ENCODE measurements around the gene RALY.
A peak's percentile ranks its signal among the peaks of the same experiment; 100 is the strongest.

RALY gene

GRCh38 chr20:33993576-33994221, at the start of gene RALY:
Gene RALY (plus strand): TSS chr20:33993911. CDS start chr20:34072075, 78,164 bp downstream.
- peak; percentile 60 for DNase-seq (ENCODE audit: low spot score)

GRCh38 chr20:33944914-33945313, 48.8 kb upstream of the RALY start:
- DNase-seq (ENCODE audit: low spot score) = no peak

GRCh38 chr20:33945391-33946081, 48.2 kb upstream of the RALY start:
- peak; percentile 8 for DNase-seq (ENCODE audit: low spot score)

GRCh38 chr20:33947709-33948295, 45.9 kb upstream of the RALY start:
- peak; percentile 68 for DNase-seq (ENCODE audit: low spot score)

GRCh38 chr20:33948480-33948879, 45.2 kb upstream of the RALY start:
- no peak for DNase-seq (ENCODE audit: low spot score)

GRCh38 chr20:33951171-33951570, 42.5 kb upstream of the RALY start:
- no peak for DNase-seq (ENCODE audit: low spot score)

GRCh38 chr20:33954504-33954903, 39.2 kb upstream of the RALY start:
- no peak for DNase-seq (ENCODE audit: low spot score)

GRCh38 chr20:33963751-33964150, 30.0 kb upstream of the RALY start:
- DNase-seq (ENCODE audit: low spot score) = no peak

- no peak for DNase-seq (ENCODE audit: low spot score)
These were observed 29.3 kb upstream of the RALY start for GRCh38 chr20:33964441-33964840.

- no peak for DNase-seq (ENCODE audit: low spot score)
These were observed 26.6 kb upstream of the RALY start for GRCh38 chr20:33967126-33967525.

- DNase-seq (ENCODE audit: low spot score) = no peak
These were observed 24.1 kb upstream of the RALY start for GRCh38 chr20:33969563-33969962.

GRCh38 chr20:33970229-33970628, 23.5 kb upstream of the RALY start:
- DNase-seq (ENCODE audit: low spot score) = no peak

- no peak for DNase-seq (ENCODE audit: low spot score)
These were observed 22.4 kb upstream of the RALY start for GRCh38 chr20:33971147-33971975.

- no peak for DNase-seq (ENCODE audit: low spot score)
These were observed 16.8 kb upstream of the RALY start for GRCh38 chr20:33976959-33977358.

- DNase-seq (ENCODE audit: low spot score) = no peak
These were observed 16.2 kb upstream of the RALY start for GRCh38 chr20:33977535-33977934.

- DNase-seq (ENCODE audit: low spot score) = no peak
These were observed 14.6 kb upstream of the RALY start for GRCh38 chr20:33979094-33979493.

- DNase-seq (ENCODE audit: low spot score) = no peak
These were observed 12.4 kb upstream of the RALY start for GRCh38 chr20:33981347-33981746.

- DNase-seq (ENCODE audit: low spot score) = no peak
These were observed 11.7 kb upstream of the RALY start for GRCh38 chr20:33981964-33982363.

GRCh38 chr20:33983371-33983770, 10.3 kb upstream of the RALY start:
- no peak for DNase-seq (ENCODE audit: low spot score)

GRCh38 chr20:33984182-33984719, 9.5 kb upstream of the RALY start:
- DNase-seq (ENCODE audit: low spot score) = no peak

- DNase-seq (ENCODE audit: low spot score) = no peak
These were observed 8.4 kb upstream of the RALY start for GRCh38 chr20:33985280-33985679.

- no peak for DNase-seq (ENCODE audit: low spot score)
These were observed 7.9 kb upstream of the RALY start for GRCh38 chr20:33985830-33986229.

All from kidney capillary endothelial cell (primary cell).